ENCODE measurements around the gene CD93. TPM values are rescaled to one million over a fixed set of nuclear protein-coding genes. Genes with fewer than 3 reads are reported as not detected.

The CD93 gene
- total RNA-seq, 1 experiment from 2014 or later: not detected

DNA sequence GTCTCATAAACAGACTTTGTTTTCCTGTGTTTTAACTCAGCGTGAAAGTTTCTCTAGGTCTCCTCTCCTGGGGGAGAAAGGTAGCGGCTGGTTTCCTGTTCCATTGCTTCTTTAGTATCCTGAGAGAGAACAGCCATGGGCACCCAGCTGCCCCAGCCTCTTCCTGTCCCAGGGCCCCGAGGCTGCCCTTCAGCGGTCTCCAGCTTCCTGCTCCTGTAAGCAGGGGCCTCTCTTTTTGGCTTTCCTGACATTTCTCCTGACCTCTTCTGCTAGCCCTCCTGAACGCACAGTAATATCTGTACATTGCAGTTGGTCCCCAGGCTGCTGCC is 53.4 kb downstream of the CD93 start:
- Histone ChIP-seq H3K9me3 (ENCODE audit: low read length) (no peaks in the 10 kb centered on the region), H3K4me2 (ENCODE audit: low read depth, low read length, poor library complexity, severe bottlenecking) (no peak overlapping the region), H3K4me3 (ENCODE audit: low read length) (no peak overlapping the region), H4K20me1 (ENCODE audit: insufficient read depth, low read depth, low read length) (no peaks in the 10 kb centered on the region), H2AFZ (ENCODE audit: low read length) (no peak overlapping the region), H3K9me2 (replicated peaks; ENCODE audit: insufficient read depth, low read length) (no peaks in the 10 kb centered on the region), H3K36me3 (ENCODE audit: insufficient read depth, low read length) (no peaks in the 10 kb centered on the region), H3K79me2 (ENCODE audit: low read length) (no peaks in the 10 kb centered on the region), H3K9ac (ENCODE audit: low read length) (no peak overlapping the region), H3K27ac (ENCODE audit: low read length) (no peak overlapping the region), H3K27me3 (ENCODE audit: low read length) (no peaks in the 10 kb centered on the region), H3K4me1 (ENCODE audit: low read length) (no peaks in the 10 kb centered on the region)
- no peak for DNase-seq

DNA sequence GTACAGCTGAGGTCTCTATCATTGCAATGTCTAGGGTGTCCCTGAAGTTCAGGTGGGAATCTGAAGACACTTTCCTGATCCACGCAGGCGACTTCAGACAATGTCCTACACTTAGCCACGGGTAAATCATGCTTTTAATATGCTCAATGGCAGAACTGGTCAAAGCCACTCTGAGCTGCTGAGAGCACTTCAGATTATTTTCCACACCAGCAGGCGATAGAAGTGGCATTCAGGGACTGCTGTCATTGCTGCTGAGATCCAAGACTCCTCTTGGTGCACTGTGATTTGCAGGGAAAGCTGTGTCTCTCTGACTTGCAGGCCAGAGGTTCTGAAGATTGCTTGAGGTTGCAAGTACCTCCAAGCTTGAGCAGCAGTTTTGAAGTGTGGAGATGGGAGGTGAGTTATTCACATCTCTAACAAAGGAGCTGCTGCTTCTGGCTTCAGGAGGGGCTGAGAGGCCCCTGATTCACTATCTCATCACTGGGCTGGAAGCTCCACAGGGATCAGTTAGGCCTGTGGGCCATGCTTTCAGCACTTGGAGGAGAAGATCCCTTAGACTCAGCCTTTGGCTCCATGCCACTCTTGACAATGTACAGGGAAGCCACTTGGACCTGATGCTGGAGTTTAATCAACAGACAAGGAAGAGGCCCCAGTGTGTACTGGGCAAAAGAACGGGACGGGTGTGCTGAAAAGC is 53.9 kb downstream of the CD93 start:
- Histone ChIP-seq H4K20me1 (ENCODE audit: insufficient read depth, low read depth, low read length) (no peaks in the 10 kb centered on the region), H3K9me3 (ENCODE audit: low read length) (no peaks in the 10 kb centered on the region), H3K9ac (ENCODE audit: low read length) (no peak overlapping the region), H3K4me1 (ENCODE audit: low read length) (no peaks in the 10 kb centered on the region), H3K9me2 (replicated peaks; ENCODE audit: insufficient read depth, low read length) (no peaks in the 10 kb centered on the region), H3K4me2 (ENCODE audit: low read depth, low read length, poor library complexity, severe bottlenecking) (no peak overlapping the region), H3K27me3 (ENCODE audit: low read length) (no peaks in the 10 kb centered on the region), H2AFZ (ENCODE audit: low read length) (no peak overlapping the region), H3K79me2 (ENCODE audit: low read length) (no peaks in the 10 kb centered on the region), H3K27ac (ENCODE audit: low read length) (no peak overlapping the region), H3K4me3 (ENCODE audit: low read length) (no peak overlapping the region), H3K36me3 (ENCODE audit: insufficient read depth, low read length) (no peaks in the 10 kb centered on the region)
- no peak for DNase-seq

GRCh38 chr20:23031346-23031745 is 54.8 kb downstream of the CD93 start:
- H3K4me1 ChIP-seq (ENCODE audit: low read length): no peaks in the 10 kb centered on the region
- no peaks in the 10 kb centered on the region for H4K20me1 ChIP-seq (ENCODE audit: insufficient read depth, low read depth, low read length)
- H2AFZ ChIP-seq (ENCODE audit: low read length): no peak overlapping the region
- H3K9ac ChIP-seq (ENCODE audit: low read length): no peak overlapping the region
- H3K9me2 ChIP-seq (replicated peaks; ENCODE audit: insufficient read depth, low read length): no peaks in the 10 kb centered on the region
- H3K27me3 ChIP-seq (ENCODE audit: low read length): no peaks in the 10 kb centered on the region
- no peak for DNase-seq
- H3K36me3 ChIP-seq (ENCODE audit: insufficient read depth, low read length): no peaks in the 10 kb centered on the region
- H3K27ac ChIP-seq (ENCODE audit: low read length): no peak overlapping the region
- no peaks in the 10 kb centered on the region for H3K79me2 ChIP-seq (ENCODE audit: low read length)
- H3K4me3 ChIP-seq (ENCODE audit: low read length): no peak overlapping the region
- H3K4me2 ChIP-seq (ENCODE audit: low read depth, low read length, poor library complexity, severe bottlenecking): no peak overlapping the region
- no peaks in the 10 kb centered on the region for H3K9me3 ChIP-seq (ENCODE audit: low read length)

Other genes with a start within 250 kb of the CD93 start
- not detected in 2 replicates for gene SSTR4, start 51.0 kb downstream of the CD93 start, total RNA-seq (2014; rRNA removed; shearing (Covaris generic); ENCODE audit: low replicate concordance)
- gene THBD, start 36.7 kb downstream of the CD93 start, total RNA-seq (2014; rRNA removed; shearing (Covaris generic); ENCODE audit: low replicate concordance): not detected in 2 replicates

All from Karpas-422 (cell line).